ENCODE data around the gene CEP72. TPM values are rescaled to one million over a fixed set of nuclear protein-coding genes. Genes with fewer than 3 reads are reported as not detected.

The CEP72 gene
- total RNA-seq, 1 experiment from 2014 or later: 17.3 TPM

DNA sequence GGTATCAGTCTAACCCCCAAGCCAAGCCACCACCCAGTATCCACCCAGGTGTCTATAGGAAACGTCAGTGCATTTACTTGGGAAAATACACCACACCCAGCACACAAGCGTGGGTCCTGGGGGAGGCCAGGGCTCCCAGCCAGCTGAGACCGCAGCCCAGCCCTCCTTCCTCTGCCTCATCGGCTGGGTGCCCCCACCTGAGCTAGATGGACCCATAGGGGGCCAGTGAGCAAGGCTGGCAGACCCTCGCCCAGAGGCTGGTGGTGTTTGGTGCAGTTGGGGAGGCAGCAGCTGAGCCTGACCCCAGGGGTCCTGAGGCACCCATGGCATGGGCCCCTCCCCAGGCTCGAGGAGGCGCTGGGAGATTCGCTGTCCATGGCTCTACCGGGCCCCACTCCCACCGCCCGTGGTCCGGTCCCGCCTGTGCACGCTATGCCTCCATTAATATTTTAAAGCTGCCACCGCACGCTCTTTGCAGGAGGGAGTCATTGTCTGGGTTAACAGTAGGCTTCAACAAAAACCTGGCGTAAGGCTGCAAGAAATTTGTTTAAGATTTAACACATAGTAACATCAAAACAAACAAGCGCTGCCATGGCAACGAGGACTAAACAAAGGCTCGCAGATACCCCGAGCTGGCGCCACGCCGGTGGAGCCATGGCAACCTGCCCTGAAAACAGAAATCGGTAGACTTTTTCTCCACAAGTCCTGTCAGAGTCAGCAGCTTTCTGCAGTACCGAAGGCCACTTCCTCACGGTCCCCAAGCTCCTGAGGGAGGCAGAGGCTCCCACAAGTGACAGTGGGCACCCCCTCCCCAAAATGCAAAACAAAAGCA, 60.4 kb downstream of the CEP72 start:
- peaks cover 29% of the 10 kb centered on the region for H3K4me1 ChIP-seq (ENCODE audit: insufficient read depth, low read length)
- H3K4me3 ChIP-seq (ENCODE audit: low read length): peak overlapping the region; percentile 57
- DNase-seq (peak; percentile 90), ATAC-seq (peak; percentile 36)
- BruUV-seq (replicated peaks): no TSS peak
- H3K4me2 ChIP-seq (ENCODE audit: low read length): peak overlapping the region; percentile 88
- no peaks in the 10 kb centered on the region for H4K20me1 ChIP-seq (ENCODE audit: low read length)
- 0 out of 2 replicates have a peak, but pooled peaks cover under 1% of the 10 kb centered on the region for H3K36me3 ChIP-seq (ENCODE audit: low read depth, low read length)
- intact Hi-C loops (cut with micrococcal nuclease): loop anchor here (5.0 kb wide), 2 partner anchors 150 to 180 kb away; partner anchors contain the start of gene ZDHHC11
- H3K9me3 ChIP-seq (ENCODE audit: low read length): no peaks in the 10 kb centered on the region
- 0 out of 2 replicates have a peak overlapping the region, but pooled peaks have one; percentile 23 for H2AFZ ChIP-seq (ENCODE audit: low read length)
- H3F3A ChIP-seq (ENCODE audit: low read length, unreplicated experiment): no peaks in the 10 kb centered on the region
- no peaks in the 10 kb centered on the region for H3K27me3 ChIP-seq (ENCODE audit: low read length)
- peak overlapping the region; percentile 87 for H3K9ac ChIP-seq (ENCODE audit: low read length)
- H3K9me2 ChIP-seq (replicated peaks; ENCODE audit: low read length): no peaks in the 10 kb centered on the region
- H3K79me2 ChIP-seq (ENCODE audit: low read length): no peaks in the 10 kb centered on the region
- no peak for TF ChIP-seq EZH2 (IDR thresholded peaks at IDR 0.05; ENCODE audit: low read length, unreplicated experiment)
- TF ChIP-seq EZH2phosphoT487 (IDR thresholded peaks at IDR 0.05; ENCODE audit: borderline replicate concordance, low read length): no peak
- no peak for TF ChIP-seq CTCF (conservative IDR thresholded peaks at IDR 0.05; ENCODE audit: low read depth, low read length)
- CTCF ChIA-PET: interaction anchor here (0.6 kb wide), 1 partner anchor 106 kb away, joined by 5 read pairs; no protein-coding TSS in a partner anchor
- H3K27ac ChIP-seq (ENCODE audit: low read length): peak overlapping the region; percentile 88
- POLR2A ChIA-PET (ENCODE audit: unreplicated experiment): no interaction called here

DNA sequence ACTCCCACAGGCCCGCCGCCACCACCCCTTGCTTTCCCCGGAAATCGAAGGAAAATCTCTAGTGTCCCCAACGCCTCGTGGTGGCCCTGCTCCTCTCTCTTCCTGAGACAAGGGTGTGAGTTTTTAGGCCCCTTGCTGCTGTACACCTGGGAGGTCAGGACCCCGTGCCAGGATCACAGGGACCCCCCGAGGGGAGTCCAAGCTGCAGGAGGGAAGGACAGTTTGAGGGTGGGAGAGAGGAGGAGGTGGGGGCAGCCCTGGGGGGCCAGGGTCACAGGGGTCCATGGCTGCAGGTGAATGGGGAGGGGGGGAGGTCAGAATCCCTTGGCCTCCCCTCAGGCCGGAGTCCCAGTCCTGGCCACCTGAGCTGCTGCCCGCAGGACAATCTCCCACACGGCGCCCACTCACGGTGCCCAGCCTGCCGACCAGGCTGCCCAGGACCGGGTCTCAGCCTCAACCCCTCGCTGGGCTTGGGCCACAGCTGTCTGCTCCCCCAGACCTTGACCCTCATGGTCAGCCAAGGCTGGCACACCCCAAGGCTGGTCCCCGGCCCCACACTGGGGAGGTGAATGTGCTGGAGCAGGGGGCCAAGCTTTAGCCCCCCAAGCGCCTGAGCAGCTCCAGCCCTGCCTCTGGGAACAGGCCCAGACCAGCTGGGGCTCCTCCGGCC, 61.2 kb downstream of the CEP72 start:
- intact Hi-C loops (cut with micrococcal nuclease): loop anchor here (5.0 kb wide), 2 partner anchors 149 to 179 kb away; partner anchors contain the start of gene ZDHHC11
- H3K4me2 ChIP-seq (ENCODE audit: low read length): peak overlapping the region; percentile 88
- TSS peak; percentile 26 for BruUV-seq (replicated peaks)
- DNase-seq (no peak), ATAC-seq (no peak)
- H4K20me1 ChIP-seq (ENCODE audit: low read length): no peaks in the 10 kb centered on the region
- TF ChIP-seq CTCF (conservative IDR thresholded peaks at IDR 0.05; ENCODE audit: low read depth, low read length) (no peak), EZH2phosphoT487 (IDR thresholded peaks at IDR 0.05; ENCODE audit: borderline replicate concordance, low read length) (no peak), EZH2 (IDR thresholded peaks at IDR 0.05; ENCODE audit: low read length, unreplicated experiment) (no peak)
- ChIA-PET POLR2A (ENCODE audit: unreplicated experiment) (no interaction called here), CTCF (interaction anchor here (0.6 kb wide), 1 partner anchor 107 kb away, joined by 5 read pairs; no protein-coding TSS in a partner anchor)
- peak overlapping the region; percentile 87 for H3K9ac ChIP-seq (ENCODE audit: low read length)
- H3K9me2 ChIP-seq (replicated peaks; ENCODE audit: low read length): no peaks in the 10 kb centered on the region
- H3K27me3 ChIP-seq (ENCODE audit: low read length): no peaks in the 10 kb centered on the region
- H3K79me2 ChIP-seq (ENCODE audit: low read length): no peaks in the 10 kb centered on the region
- no peak overlapping the region for H2AFZ ChIP-seq (ENCODE audit: low read length)
- peak overlapping the region; percentile 88 for H3K27ac ChIP-seq (ENCODE audit: low read length)
- peak overlapping the region; percentile 33; the same call in 1 of the 2 replicates for H3K4me3 ChIP-seq (ENCODE audit: low read length)
- no peaks in the 10 kb centered on the region for H3F3A ChIP-seq (ENCODE audit: low read length, unreplicated experiment)
- peaks cover 29% of the 10 kb centered on the region for H3K4me1 ChIP-seq (ENCODE audit: insufficient read depth, low read length)
- H3K36me3 ChIP-seq (ENCODE audit: low read depth, low read length): no peaks in the 10 kb centered on the region
- H3K9me3 ChIP-seq (ENCODE audit: low read length): no peaks in the 10 kb centered on the region
